NCI-H1417 treated with DMSO at 0.1 percent for 48 hours (cell line): Measurements from ENCODE around the gene FOXK1.

Experiments
- DNase-seq: peaks from one replicate; lab custom pipeline; 2025; lab: John Stamatoyannopoulos, UW

FOXK1 gene

DNA sequence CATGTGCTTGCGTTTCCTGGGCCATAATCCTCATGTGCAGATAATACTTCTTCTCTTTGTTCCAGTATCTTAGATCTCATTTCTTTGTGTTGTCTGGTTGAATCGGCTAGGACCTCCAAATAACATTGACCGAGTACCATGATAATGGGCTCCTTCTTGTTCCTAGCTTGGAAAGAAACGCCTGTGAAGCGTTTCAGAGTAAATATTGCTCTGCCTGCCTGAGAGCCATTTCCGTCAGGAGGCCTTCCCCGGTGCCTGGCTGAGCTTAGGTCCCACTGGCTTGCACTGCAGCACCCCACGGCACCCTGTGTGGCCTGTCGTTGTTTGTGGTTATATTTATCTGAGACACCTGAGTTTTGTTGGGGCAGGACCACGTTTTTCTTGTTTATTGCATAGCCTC lies 17.7 kb downstream of the FOXK1 start:
- DNase-seq: no peak

DNA sequence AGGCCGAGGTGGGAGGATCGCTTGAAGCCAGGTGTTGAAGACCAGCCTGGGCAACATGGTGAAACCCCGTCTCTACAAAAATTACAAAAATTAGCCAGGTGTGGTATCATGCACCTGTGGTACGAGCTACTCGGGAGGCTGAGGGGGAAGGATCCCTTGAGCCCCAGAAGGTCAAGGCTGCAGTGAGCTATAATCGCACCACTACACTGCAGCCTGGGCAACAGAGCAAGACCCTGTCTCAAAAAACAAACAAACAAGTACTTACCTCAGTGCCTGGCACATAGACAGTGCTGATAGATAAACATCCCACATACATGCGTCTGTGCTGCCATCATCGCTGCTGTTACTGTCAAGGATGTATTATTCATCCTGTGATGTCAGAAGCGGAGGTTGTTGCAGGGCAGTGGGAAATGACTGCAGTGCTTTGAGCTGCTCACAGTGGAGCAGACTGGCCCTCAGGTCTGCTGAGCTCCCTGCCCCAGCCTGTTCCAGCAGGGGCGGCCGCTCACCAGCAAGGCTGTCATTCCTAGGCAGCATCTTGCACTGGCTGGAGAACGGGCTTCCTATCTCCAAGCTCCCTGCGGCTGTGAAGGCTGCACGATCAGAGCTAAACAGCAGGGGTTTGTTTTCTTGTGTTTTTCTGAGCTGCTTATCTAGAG lies 18.6 kb downstream of the FOXK1 start:
- no peak for DNase-seq

DNA sequence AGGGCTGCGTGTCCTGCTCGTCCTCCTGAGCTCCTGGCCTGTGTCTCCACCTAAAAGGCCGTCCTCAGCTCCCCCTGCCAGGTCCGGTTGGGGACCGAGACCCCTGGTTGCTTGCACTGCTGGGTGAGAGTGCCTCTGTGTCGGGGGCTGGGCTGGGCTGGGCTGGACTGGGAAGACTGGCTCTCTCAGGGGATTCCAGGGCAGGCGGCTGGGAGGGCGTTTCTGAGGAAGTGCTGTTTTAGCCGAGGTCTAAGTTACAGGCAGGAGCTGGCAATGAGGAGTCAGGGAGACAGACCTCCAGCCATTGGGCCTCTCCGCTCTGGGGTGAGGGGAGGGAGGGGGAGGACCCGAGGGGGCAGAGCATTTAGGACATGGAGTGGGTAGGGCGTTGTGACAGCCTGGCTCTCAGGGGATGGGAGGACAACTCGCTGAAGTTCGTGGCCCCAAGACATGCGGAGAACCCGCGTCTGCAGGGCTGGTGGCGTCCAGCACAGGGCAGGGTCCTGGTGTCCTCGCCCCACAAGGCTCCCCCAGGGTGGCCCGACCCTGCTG lies 20.9 kb downstream of the FOXK1 start:
- DNase-seq: no peak

DNA sequence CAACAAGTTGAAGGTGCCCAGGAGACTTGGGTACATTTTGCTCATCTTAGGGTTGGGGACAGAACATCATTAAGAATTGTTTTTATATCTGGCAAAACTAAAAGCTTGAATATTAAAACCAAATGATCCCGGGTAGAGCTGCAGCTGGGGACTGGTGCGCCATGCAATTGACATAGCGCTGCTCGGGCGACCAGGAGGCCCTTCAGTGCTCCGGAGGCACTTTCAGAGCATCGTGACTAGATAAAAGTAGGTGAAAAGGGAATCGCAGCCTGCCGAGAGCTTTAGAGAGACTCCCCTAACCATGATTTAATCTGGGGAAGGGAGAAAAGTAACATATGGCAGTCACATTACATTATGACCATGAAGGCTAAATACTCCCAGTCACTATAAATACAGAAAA lies 21.4 kb downstream of the FOXK1 start:
- DNase-seq: no peak

DNA sequence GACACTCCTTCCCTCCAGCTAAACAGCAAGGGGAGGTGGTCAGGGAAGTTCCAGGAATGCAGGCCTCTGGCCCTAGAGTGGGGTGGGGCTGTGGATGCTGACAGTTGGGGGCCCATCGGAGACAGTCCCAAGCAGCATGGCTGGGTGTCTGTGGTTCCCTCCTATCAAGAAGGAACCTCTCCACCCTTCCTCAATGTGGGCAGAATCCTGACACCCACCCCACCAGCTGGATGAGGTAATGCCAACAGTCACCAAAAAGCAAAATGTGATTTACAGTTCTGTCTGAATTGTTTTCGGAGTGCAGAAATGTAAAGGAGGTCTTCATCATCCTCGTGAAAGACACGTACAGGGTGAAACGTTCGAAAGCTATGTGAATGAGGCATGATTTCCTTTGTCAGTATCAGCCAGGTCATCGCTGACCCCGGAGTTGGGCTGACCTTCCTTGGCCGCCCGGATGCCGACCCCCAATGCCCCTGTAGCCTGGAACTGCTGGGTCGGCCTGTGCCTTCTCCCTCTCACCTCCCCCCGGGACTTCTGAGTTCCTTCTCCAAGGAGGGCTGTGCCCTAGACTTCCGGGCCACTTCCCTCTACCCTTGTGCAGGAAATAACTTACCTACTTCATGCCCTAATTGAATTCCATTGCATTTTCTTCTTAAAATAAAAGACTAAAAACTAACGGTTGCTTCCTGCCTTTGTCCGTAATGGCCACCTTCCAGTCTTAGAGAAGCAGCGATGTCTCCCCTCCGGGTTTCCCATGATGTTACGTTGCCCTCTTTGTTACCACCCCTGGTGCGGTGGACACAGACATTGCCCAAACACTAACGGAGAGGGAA lies 24.5 kb downstream of the FOXK1 start:
- DNase-seq: no peak

DNA sequence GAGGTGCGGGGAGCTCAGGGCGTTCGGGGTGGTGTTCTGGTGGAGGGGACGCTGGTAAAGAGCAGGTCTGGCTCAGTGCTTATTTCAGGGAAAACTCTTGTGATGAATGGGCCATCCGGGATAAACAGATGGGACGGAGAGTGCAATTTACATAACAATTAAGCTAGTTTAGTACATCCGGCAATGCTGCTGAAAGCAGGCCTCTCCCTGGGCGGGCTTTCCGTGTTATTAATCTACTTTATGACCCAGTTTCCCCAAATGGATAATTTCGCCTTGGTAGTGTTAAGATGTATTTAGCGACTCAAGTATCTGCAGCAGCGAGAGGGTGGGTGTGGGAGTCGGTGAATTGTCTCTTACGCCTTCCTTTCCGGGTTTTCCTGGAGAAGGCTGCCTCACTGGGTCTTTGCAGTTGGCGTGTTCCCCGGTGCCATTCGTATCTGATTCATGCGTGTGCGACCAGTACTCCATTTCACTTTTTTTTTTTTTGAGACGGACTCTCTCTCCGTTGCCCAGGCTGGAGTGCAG lies 25.2 kb downstream of the FOXK1 start:
- no peak for DNase-seq

DNA sequence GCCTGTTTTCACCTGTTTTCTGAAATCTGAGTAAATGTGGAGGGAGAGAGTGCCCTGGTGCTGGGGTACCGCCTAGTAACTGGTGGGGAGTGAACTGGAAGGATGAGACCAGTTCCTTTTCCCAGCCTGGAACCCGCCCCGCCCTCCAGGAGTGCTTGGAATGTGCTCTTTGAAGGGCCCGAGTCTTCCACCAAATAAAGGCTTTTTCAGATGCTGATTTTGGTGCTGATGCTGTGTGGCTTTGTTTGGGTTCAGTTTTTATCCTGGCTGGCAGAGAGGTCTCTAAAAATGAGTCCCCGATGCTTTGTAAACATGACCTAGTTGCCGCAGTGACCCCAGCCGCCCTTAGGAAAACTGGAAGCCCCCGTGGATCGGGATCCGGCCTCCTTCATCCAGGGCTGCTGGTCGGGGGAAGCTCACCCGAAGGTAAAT lies 25.9 kb downstream of the FOXK1 start:
- no peak for DNase-seq

DNA sequence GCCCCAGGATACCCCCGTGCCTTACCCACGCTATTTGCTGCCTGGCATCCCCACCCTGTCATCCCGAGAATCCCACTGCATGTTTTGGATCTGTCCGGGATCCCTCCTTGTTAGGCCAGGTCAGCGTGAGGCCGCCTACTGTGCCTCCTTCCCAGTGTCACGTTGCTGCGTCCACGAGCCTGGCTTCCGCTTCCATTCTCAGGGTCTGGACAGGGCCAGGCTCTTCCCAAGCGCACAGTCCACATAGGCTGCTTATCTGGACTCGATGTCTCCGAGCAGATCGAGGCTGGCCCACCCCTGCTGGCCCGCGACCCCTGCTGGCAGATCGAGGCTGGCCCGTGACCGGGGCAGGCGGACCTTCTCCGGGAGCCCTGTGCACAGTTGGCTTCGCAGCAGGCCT lies 27.1 kb downstream of the FOXK1 start:
- no peak for DNase-seq

DNA sequence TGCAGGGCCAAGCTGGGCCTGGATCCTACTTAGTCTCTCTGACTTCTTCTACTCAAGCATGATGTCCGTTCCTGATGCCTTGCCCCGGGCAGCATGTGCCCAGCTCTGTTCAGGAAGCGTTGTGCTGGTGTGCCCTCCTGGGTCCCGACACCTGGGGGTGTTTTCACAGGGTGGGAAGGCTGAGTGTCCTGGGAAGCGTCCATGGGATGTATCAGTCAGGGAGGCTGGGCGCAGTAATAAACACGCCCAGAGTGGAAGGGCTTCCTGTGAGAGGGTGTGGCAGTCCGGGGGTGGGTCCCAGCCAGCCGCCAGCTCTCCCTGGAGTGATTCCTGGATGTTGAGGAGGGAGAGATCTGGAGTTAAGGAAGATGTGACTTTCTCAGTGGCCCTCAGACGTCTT lies 29.0 kb downstream of the FOXK1 start:
- no peak for DNase-seq

DNA sequence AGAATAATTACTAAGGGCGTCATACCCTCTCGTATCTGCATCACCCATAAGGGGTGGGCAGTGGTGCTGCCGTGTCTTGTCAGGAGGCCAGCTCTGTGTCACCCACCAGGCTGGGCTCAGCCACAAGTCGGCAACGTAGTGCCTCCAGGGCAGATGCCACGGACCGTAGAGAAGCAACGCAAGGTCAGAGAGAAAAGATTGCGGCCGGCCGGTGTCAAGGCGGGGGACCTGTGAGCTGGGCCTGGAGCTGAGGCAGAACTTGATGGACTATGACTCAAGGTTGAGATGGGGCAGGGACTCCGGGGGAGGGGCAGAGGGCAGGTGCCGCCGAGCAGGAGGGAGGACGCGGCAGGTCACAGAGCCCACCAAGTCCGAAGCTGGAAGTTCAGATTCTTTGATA lies 29.5 kb downstream of the FOXK1 start:
- DNase-seq: no peak

DNA sequence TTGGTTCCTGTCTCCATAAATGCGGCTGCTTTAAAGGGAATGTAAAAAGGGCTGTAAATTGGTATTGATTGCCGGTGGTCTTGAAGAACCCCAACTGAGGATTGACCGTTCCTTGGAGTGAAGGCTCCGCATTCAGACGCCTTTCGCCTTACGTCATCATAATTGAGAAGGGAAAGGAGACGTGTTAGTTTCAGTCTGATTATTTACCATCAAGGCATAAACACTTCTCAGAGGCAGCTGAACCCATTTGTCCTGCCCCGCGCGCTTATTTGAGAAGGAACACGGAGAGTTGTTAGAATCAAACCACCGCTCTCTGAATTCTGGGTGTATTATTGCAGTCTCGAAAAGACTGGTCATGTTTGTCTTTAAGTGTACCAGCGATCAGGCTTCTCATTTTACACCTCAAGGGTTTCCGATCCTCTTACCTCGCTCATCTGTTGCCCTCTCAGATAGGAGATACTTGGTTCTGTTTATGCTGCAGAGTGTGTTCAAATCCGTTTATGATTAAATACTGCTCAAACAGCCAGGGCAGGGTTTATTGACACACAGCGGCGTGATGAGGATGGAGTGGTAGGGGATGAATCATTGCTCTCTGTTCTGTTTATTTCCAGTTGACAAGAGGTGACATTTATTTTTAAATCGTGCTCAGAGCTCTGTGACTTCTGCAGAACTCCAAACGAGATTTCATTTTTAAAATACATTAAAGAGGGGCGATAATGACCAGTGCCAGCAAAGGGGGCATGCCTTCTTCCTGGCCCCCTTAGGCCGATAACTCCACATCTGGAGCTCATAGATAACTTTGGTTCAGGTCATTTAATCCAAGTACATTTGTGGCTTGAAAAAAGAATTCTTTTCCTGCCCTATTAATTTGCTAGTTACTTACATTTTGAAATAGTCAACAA lies 30.4 kb downstream of the FOXK1 start:
- peak; percentile 80 for DNase-seq

DNA sequence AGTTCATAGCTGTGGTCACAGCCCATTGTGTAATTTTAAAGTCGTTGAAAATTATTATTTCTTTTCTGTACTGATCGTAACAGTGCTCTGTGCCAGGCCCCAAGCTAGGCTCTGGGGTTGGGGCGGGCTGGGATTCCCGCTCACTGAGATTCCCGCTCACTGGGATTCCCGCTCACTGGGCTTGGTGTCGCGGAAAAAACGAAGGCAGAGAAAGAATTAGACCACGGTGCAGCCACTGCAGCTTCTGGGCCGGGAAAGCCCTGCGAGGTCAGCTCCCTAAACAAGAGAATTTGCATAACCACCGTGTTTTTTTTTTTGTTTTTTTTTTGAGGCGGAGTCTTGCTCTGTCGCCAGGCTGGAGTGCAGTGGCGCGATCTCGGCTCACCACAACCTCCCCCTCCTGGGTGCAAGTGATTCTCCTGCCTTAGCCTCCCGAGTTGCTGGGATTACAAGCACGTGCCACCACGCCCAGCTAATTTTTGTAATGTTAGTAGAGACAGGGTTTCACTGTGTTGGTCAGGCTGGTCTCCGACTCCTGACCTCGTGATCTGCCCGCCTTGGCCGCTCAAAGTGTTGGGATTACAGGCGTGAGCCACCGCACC lies 31.2 kb downstream of the FOXK1 start:
- DNase-seq: no peak

DNA sequence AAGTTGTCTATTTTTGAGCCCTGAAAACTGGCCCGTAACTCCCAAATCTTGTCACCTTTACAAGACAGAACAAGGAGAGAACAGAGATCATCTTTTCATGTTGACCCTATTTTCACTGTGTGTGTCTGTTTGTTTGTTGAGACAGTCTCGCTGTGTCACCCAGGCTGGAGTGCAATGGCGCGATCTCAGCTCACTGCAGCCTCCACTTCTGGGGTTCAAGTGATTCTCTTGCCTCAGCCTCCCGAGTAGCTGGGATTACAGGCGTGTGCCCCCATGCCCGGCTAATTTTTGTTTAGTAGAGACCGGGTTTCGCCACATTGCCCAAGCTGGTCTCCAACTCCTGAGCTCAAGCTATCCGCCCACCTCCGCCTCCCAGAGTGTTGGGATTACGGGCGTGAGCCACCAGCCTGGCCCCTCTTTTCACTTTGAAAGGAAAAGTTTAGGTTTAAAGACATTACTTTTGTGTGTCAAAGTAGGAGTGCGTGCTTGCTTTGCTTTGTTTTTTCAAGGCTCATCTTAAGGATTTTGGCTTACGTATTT lies 32.1 kb downstream of the FOXK1 start:
- DNase-seq: no peak

DNA sequence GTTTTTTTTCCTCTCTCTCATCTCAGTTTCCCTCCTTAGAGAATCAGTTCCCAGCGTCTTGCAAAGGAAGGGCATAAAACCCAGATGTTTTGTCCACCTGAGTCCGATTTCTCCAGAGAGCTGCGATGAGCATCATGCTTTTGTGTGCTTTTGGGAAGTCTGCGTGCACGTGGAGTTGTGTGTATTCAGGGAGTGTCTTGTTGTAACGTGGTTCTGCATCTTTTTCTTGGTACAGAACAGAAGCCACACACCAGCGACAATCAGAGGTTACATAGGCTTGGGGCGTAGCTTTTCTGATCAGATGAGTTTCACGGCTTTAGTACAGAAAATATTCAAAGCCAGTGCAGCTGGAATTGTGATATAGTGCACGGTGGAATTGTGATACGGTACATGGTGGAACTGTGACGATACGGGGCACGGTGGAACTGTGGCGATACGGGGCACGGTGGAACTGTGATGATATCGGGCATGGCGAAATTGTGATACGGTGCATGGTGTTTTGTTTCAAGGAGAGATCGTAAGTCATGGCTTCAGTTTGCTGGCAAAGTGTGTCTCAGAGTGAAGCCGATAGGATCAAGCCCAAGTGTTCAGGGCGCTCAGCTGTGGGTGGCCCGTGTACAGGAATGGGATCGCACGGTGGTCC lies 32.8 kb downstream of the FOXK1 start:
- DNase-seq: no peak

DNA sequence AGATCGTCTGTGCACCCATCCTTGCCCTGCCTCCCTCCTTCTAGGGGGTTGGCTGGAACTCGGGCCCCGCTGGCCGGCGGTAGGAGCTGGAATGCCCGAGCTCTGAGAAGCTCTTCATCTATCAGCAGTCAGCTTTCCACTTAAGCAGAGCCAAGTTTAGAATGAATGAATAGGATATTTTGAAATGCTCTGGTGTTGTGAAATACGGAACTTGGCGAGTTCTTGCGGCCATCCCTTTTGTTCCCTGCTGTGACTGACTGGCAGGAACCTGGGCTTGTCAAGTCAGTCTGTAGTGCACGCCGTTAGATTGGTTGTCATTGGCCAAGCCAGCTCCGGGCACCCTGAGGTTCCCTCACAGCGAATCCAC lies 33.3 kb downstream of the FOXK1 start:
- DNase-seq: no peak

DNA sequence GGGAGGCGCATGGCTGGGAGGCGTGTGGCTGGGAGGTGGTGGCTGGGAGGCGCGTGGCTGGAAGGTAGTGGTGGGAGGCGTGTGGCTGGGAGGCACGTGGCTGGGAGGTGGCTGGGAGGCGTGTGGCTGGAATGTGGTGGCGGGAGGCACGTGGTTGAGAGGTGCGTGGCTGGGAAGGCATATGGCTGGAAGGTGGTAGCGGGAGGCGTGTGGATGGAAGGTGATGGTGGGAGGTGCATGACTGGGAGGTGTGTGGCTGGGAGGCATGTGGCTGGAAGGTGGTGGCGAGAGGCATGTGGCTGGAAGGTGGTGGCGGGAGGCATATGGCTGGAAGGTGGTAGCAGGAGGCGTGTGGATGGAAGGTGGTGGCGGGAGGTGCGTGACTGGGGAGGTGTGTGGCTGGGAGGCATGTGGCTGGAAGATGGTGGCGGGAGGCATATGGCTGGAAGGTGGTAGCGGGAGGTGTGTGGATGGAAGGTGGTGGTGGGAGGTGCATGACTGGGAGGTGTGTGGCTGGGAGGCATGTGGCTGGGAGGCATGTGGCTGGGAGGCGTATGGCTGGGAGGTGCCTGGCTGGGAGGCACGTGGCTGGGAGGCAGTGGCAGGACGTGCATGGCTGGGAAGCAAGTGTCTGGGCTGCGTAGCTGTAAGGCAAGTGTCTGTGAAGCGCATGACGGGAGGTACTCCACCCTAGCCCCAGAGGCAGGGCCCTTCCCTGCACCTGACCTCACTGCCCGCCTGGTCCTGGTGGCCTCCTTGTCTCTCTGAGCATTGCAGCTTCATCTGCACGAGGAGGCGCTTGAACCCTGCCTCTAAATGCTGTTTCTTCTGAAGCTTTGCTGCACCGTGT lies 35.1 kb downstream of the FOXK1 start:
- no peak for DNase-seq

DNA sequence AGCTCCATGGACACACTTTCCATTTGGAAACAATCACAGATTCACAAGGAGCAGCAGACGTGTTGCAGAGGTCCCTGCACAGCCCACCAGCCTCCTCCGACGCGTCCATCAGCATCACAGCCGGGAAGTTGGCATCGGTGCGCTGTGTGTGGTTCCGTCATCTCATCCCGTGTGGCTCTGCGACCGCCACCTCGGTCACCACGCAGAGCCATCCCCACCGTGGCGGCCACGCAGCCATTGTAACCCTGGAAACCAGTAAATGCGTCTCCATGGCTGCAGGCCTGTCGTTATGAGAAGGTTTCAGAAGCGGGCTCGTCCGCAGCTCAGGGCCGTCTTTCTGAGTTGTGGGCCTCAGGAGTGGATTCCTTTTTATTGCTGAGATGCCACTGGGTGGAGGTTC lies 36.0 kb downstream of the FOXK1 start:
- DNase-seq: no peak

DNA sequence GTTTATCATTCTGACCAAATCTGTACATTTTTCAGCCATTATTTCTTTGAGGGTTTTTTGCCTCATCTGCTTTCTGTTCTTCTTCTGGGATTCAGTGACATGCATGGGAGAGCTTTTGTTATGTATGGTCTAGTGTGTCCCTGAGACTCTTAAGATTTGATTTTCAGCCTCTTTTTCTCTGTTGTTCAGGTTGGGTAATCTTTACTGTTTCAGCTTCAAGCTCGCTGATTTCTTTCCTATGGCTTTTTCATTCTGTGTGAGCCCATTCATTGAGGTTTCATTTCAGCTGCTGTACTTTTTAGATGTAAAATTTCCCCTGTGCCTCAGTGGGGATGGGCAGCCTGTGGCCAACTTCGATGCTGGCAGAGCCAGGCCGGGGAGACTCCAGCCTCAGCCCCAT lies 38.1 kb downstream of the FOXK1 start:
- DNase-seq: no peak

DNA sequence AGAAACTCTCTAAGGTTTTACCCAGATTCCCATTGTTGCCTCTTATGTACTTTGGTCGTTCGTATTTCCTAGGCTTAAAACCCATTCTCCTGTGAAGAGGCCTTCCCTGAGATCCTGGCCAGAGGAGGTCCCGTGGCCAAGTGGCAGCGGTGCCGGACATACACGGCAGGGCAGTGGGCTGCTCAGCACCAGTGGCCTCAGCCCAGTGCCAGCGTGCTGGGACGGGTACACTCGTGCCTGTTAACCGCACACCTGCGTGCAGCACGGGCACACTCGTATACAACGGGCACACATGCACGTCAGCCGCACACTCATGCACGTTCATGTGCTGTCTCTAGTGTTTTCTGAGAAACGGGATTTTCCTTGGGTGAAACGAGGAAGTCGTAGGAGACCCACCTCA lies 40.2 kb downstream of the FOXK1 start:
- no peak for DNase-seq
